Right renal cortex interstitium (tissue), 3 donors: ENCODE results near the gene RBL2. TPM values are rescaled to one million over a fixed set of nuclear protein-coding genes. Genes with fewer than 3 reads are reported as not detected.
A peak's percentile ranks its signal among the peaks of the same experiment; 100 is the strongest.

ENCODE experiments used
- DNase-seq, 3 donors: peaks; one replicate each; pipeline ENCODE4 v3.0.0-alpha.2; 2013; ENCODE audit warnings: low read depth in 3 of 3, low spot score in 2 of 3
- polyA plus RNA-seq, 3 donors: library from polyadenylated mRNA; unstranded; fragments of 120-200 nt; gene quantifications; one replicate each; pipeline ENCODE4 v1.2.1, GENCODE V29; 2013; ENCODE audit not compliant: insufficient read length in 3 of 3

The RBL2 gene
- polyA plus RNA-seq, 3 donors, result 69.1 to 94.5 (median 75.5) TPM

DNA sequence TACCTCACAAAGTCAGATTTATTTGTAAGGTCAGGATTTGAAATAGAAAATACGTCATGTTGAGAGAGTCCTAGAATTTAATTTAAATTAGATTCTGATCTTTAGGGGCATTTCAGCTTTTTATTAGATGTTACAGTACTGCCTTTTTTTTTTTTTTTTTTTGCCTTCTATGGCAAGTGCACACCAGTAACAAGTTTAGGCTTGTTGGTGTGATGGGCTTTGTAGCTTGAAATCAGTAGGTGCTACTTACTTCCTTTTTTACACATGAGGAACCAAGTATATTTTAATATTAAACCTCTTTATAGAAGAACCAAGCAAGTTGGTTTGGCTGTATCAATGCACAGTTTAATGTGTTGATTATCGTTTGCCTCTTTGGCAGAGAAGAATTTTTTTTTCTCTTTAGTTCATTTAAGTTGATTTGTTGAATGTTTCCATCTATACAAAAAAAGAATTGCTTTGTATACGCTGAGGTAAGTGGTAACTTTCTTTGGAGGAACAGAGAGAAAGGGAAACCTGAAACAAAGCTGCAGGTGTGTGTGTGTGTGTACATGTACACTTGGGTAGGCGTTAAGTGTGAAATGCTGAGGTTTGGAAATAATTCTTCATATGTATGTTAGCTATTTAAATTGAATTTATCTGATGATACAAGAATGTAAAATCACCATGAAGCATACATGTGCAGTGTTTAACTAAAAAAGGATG lies 15.7 kb downstream of the RBL2 start:
- DNase-seq, result no peak

DNA sequence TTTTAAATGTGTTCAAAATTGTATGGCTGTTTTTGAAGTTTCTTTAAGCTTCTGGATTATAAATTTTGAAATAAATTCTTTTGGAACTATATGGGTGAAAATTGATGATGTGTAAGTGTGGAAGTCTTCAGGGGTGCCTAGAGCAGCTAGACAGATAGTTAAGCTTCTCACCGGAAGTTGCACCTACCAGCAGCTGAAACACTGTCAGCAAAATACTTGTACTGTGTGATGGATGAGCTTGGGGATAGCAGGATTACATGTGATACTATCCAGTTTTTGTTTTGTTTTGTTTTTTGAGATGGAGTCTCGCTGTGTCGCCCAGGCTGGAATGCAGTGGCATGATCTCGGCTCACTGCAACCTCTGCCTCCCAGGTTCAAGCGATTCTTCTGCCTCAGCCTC lies 19.7 kb downstream of the RBL2 start:
- DNase-seq, result no peak

DNA sequence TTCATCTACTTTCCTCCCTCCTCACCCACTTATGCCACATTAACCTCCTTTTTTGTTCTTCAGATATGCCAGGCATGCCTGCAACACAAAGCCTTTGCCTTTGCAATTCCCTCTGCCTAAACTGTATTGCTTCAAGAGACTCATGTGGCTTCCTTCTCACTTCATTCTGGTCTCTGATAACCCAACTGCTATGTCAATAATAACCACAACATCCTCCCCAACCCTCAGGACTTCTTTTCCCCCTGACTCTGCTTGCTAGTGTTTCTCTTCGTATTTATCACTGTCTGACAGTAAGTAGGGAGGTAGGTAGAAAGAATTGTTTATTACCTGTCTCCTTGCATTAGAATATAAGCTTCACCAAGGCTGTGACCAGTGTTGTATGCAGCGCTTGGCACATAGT lies 22.4 kb downstream of the RBL2 start:
- no peak for DNase-seq

DNA sequence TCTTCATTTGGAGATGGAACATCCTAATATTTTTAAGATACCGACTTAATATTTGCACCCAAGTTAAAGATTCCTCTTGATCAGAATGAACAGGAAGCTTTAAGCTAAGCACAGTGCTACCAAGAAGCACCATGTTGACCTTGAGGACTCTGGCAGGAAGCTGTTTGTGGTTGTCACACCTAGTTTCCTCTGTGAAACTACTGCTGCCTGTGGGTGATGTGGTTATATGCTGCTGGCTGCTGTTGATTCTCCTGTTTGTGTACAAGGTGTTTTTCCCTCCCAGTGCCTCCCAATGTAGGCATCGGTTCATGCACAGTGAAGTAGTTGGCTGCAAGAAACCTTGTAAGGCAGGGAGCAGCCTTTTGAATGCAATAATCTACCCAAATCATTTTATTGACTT lies 23.4 kb downstream of the RBL2 start:
- DNase-seq, result no peak

DNA sequence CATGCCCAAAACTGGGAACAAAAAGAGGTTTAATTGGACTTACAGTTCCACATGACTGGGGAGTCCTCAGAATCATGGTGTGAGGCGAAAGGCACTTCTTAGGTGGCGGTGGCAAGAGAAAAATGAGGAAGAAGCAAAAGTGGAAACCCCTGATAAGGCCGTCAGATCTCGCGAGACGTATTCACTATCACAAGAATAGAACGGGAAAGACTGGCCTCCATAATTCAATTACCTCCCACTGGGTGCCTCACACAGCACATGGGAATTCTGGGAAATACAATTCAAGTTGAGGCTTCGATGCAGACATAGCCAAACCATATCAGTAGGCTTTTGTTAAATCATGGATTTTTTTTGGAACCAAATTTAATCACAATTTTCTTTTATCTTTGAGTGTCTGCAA lies 24.4 kb downstream of the RBL2 start:
- no peak for DNase-seq

DNA sequence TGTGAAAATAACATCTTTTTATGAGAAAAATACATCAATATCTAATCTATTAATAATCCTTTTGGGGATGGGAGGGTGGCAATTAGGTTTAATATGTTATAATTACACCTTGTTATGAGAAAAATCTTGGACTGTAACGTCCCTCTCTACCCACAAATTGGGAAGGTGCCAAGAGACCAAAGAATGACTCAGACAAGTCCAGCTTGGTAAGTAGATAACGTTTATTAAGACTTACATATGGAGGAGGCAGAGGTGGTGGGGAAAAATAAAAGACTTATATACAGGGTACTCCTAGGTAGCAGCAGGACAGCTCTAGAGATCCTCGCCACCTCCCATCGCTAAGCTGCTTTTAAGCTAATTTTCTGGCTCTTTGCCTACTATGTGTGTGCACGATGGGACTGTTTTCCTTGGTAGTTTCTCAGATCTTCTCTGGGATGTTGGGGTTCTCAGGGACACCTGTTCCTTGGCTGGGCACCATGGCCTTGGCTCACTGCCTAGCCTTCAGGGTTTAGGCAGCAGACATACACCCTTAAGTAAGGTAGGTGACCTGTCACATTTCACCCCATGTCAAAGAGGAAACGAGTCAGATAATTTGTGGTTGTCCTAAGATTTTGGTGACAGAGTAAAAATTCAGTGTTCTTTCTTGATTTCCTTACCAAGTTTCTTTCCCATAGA lies 31.5 kb downstream of the RBL2 start:
- no peak for DNase-seq

DNA sequence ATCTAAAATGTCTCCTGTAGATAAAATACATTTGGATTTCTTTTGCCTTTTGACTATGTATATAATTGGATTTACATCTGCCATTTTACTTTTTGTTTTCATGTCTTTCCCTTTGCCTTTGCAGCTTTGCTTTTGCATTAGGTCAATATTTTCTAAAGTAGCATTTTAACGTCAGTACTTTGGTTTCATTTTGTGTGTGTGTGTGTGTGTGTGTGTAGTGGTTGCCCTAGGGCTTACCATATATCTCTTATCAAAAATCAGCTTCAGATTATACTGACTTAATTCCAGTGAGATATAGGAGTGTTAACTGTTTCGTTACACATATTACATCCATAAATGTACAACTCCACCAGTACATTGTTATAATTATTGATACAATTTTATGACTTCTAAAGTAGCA lies 42.6 kb downstream of the RBL2 start:
- DNase-seq, result no peak

DNA sequence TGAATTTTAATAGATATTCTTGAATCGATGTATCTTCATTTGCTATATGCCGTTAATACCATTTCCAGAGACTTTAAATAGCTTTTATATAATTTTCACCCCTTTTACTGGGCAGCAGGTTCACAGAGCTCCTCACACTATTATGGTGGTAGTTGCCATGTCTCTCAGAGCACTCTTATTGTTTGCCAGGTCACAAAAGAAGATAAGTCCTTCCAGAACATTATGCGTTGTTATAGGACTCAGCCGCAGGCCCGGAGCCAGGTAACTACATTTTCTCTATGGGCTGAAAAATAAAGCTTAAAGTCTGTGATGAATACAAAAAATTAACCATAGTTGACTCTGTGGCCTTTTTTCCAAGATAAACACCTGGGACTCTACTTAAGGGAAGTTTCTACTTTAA lies 44.7 kb downstream of the RBL2 start:
- DNase-seq, result no peak

DNA sequence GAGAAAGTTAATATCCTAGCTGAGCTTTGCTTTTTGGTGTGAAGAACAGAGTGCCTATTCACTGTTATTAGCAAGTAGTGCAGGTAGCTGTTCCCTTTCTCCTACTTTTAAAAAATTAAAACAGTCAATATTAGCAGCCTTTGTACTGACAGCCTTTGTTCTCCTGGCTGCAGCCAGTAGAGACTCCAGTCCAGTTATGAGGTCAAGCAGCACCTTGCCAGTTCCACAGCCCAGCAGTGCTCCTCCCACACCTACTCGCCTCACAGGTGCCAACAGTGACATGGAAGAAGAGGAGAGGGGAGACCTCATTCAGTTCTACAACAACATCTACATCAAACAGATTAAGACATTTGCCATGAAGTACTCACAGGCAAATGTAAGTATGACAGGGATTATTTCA lies 46.1 kb downstream of the RBL2 start:
- DNase-seq, result no peak

DNA sequence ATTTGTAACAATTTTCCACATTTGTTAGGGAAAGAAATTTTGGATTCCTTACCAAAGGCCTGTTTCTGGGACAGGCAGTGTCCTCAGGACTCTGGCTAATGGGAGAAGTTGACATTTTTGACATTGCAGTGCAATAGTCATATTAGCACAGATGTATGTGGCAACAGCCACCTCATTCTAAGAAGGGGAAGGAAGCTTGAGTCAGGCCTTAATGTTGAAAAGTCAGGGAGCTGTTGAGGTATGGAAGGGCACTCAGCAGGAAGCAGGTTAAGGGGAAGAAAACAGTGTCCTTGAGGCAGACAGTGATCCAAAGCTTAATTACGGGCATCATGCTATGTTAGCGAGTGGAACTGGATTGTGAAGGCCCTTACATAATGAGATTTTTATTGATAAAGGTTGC lies 47.9 kb downstream of the RBL2 start:
- DNase-seq, result no peak

DNA sequence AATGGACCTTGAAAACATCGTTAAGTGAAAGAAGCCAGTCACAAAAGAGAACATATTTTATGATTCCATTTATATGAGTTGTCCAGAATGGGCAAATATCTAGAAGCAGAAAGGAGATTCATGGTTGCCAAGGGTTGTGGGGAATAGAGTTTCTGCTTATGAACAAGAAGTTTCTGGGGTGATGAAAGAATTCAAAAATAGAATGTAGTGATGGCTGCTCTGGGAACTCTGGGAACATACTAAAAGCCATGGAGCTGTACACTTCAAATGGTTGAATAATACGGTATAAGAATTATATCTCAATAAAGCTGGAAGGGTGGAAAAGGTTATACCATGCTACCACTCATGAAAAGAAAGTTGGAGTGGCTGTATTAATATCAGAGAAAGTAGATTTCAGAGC lies 50.3 kb downstream of the RBL2 start:
- no peak for DNase-seq

DNA sequence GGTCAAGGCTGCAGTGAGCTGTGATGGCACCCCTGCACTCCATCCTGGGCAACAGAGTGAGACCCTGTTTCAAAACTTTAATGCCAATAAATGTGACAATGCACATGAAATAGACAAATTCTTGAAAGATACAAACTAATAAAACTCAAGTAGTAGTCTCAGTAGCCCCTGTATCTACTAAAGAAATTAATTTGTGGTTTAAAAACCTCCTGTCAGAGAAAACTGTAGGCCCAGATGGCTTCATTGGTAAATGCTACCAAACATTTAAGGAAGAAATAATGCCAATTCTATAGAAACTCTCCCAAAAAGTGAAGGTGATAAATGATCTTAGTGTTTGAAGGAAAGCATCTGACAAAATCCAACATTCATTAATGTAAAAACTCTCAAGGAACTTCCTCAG lies 52.0 kb downstream of the RBL2 start:
- no peak for DNase-seq

DNA sequence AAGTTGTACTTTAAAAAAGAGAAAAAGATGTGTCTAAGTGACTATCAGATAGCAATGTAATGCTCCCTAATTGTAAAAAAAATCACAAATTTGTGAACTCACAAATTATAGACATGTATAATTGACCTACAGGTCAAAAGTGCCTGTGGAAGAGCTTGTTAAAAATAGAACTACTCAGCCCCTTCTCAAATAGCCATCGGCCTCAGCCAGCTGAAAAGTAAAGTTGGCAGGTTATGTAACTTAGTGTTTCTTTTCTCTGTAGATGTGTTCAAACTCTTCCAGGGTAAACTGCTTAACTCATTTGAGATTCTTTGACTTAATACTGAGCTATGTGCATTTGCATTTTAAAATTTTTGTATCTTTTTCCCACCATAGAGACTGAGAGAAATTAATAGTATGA lies 55.5 kb downstream of the RBL2 start:
- DNase-seq, result no peak

DNA sequence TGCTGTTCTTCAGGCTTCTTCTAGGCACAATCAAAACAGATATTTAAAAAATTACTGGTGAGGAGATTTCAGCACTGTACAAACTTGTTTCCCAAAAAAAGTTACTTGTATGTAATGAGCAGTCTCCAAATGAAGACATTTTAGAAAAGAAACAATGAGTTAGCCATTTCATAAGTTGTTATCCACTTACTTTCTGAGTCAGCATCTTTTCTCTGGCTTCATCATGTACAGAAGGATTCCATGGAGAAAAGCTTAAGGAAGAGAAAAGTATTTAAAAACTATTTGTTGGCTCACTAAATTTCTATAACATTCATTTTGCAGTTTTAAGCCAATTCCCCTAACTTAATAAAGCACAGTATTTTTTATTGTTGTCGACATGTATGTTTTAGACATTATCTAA lies 58.2 kb downstream of the RBL2 start:
- no peak for DNase-seq

DNA sequence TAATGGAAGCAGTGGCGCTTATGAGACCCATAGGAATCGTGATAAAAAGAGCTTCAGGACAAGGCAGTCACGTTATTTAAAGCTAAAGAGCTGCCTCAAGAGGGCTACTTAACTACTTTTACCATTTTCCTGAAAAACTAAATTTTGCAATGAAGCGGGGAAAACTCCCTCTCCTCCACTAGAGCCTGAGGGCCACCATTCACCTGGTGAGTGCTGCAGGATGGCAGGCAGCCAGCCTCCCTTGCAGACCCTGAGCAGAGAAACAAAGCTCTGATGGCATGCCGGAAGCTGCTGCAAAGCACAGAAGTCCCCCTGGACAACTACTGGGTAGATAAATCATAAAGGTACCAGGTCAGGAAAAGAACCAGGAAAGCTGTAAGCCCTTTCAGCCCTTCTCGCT lies 60.4 kb downstream of the RBL2 start:
- no peak for DNase-seq

DNA sequence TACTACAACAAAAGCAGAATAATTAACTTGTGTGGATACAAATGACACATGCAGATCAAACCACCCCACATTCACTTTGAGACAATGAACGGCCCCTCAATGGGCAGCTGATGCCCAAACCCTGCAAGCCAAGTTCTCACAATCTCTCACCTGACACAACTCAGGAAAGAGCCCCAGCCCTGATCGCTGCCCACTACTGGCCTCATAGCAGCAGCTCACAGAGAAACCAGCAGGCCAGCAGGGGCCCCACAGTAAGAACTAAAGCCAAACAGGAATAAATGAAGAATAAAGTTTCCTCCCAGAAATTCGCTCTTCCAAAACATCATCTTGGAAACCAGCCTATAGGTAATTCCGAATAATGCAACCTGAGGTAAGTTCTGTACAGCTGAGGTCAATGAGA lies 61.1 kb downstream of the RBL2 start:
- no peak for DNase-seq

DNA sequence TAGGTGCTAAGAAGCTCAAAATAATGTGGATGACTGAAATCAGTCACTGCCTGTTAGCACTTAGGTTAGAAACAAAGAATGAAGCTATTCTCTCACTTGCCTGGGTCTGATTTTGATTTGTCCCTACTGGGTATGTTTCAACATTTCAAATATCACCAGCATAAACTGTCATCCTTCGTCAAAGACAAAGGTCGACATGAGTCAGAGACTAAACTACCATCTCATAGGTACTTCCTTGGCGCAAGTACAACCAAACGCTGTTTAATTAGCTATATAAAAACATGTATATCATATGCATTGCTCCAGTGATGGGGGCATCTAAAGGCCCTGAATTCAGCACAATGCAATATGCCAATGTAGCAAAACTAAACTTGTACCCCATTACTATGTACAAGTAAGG lies 64.7 kb downstream of the RBL2 start:
- DNase-seq, result no peak

DNA sequence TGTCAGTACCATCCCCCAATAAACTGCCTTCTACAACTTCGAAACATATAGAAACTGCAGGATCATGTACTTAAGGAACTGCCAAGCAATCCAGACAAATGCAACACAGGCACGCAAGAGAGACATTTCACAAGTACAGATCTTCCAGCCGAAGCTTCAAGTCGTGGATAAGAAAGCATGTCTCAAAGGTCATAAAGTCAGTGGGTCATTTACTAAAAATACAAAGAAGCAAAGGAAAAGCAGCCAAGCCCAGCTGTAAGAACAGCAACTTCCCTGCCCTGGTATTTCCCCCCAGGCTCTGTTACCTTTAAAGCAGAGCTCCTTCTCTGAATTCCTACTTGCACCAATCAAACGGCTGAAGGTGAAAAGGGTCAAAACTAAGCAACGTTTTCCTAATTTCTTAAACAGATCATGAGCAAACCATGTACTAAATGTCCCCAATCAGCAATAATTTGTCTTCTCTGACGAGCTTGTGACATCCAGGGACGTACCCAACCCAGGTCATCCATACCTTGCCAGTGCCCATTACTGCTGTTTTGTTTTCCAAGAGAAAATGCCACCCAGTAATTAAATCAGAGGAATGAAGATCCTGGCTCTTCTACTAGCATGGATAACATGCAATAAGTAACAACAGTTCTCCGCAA lies 67.1 kb downstream of the RBL2 start:
- no peak for DNase-seq

DNA sequence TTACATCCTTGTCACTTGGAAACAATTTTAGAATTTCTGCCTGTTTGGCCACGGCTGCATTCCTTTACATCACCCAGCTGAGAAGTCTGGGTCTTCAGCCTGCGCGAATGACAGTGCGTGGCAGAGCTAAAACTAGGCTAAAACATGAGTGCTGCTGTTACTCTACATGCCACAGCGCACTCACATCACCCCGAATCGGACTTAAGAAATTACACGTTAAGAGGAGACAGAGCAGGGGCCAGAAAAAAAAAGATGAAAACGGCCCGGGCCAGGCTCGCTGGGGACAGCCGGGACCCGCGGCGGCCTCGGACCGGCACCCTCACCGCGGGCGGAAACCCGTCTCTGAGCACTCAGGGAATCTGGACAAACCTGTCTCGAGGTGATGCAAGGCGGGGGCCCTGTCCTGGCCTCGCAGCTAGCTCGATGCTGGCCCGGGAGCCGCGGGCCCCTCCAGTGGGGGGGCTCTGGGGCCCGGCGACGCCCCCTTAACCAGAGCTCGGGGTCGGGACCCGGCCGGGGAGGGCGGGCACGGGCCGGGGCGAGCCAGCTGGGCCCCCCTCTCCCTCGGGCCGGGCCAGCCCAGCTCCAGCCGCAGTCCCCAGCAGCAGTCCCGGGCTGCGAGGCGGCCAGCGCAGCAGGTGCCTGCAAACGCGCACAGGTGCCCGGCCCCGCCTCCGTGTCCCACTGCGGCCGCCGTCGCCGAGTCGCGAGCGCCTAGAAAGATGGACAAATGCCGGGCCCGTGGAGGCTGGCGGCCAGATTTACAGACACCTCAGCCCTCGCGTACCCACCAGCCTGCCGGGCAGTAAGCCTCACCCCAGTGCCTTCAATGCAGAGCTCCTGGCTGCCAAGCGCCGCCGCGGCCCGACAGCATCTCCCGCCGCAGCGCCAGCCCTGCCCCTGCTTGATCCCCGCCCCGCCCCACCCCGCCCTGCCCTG lies 68.3 kb downstream of the RBL2 start, which contains the start of gene AKTIP:
Gene AKTIP, minus strand, starts transcription at position 879 of the 939 bp plus-strand sequence. CDS start 2,950 bp downstream, outside the sequence.
- DNase-seq, result peak; percentile 31 to 45 (median 39)

DNA sequence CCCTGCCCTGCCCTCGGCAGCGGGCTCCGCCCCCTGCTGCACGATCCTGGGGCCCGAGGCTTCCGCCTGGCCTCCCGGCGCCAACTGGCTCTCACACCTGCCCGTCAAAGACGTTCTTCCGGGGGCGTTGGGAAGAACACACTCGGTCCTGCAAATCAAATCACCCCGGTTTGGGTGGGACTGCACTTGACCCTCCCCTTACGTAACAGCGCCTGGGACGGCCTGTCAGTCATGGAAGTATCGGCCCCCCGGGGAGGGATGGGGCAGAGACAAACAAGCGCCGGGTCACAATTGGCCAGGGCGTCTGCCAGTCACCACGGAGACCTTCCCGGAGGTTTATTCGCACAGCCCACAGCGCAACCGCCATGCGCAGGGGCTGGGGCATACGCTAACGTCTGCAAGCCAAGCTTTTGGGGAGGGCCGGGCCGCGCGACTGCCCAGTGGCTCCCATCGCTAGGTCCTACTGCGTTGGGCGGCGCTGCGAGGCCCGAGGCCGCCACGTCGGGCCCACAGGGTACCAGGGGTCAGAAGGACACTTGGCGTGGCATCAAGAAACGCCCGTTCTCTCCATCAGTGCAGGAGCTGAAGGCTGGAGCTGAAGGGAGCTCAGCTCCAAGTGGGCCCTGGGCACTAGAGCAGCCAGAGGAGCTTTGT lies 69.1 kb downstream of the RBL2 start:
- DNase-seq, result peak; percentile 99 to 100 (median 100)
